IMR-90 (cell line): ENCODE measurements around the gene EPB41L2.

Experiments
- CHD1 ChIP-seq: IDR thresholded peaks from 2 replicates; pipeline ENCODE4 v1.6.1; 2012; ENCODE audit warnings: low read depth, low read length, improper control_type of control experiment
- CTCF ChIP-seq: conservative IDR thresholded peaks from 2 replicates; pipeline ENCODE4 v1.5.1; 2012; ENCODE audit warnings: mild to moderate bottlenecking, low read depth, low read length, improper control_type of control experiment
- POLR2A ChIP-seq: IDR thresholded peaks from 2 replicates; pipeline ENCODE4 v1.6.1; 2012; ENCODE audit warnings: mild to moderate bottlenecking, low read depth, low read length
- SMC3 ChIP-seq: fragments of 150-350 bp; IDR thresholded peaks from 2 replicates; pipeline ENCODE4 v1.6.1; 2016; ENCODE audit warnings: low read depth, mild to moderate bottlenecking, antibody characterized with exemption, low read length, moderate library complexity

DNA sequence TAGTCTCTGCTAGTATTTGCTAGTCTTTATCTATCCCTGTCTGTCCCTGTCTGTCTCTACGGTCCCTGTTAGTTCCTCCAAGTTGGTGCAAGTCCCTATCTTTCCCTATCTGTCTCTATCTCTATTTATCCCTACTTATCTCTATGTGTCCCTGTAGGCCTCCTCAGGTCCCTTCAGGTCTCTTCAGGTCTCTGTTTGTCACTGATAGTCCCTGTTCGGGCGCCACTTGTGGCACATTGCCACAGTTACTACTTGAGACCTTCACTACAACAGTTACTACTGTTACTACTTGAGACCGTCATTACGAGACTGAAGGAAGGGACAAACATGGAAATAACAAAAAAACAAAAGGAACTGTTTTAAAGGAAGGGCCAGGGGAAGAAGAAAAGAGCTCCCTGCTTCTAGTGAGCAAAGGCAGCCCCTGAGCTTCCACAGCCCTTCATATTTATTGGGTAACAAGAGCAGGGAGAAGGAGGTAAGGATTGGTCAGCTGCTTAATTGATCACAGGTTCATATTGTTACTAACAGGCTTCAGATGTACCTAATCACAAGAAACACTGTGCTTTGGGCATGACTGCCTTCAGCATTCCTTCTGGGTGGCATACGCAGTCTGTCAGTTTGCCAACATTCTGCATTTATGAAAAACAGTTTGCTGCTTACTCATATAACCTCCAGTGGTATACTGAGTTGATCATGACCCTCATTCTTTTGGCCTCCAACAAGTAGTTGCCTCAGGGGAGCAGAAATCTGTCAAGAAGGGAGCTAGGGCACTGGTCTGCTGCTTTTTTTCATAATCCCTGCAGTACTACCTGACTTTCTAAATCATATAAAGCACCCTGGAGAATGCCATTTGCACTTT, 8.4 kb downstream of the EPB41L2 start:
- TF ChIP-seq CHD1: no peak
- TF ChIP-seq CTCF: no peak
- TF ChIP-seq POLR2A: no peak
- TF ChIP-seq SMC3: no peak
